ENCODE results near the gene RERE.

Gene RERE

DNA sequence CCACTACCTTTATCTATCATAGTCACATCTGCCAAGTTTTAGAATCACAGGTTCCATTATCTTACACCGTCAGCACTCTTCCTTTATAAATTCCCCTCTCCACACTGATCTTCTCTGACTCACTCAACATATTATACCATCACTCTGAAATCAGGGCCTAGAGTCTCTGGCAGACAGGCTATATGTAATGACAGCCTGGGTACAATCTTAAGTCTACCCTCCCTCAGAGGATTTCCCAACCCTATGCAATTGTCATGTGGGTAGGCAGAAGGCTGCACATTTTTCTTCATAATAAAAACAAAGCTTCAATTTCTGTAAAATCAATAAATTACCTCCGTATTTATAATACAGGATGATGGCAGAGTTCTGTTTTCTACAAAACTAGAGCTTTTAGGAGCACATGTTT, 138.0 kb downstream of the RERE start:
- Histone ChIP-seq H3K4me3 (no peak overlapping the region), H3K9ac (ENCODE audit: insufficient read length) (no peak overlapping the region), H3K27ac (peak overlapping the region; percentile 16; the same call in 1 of the 2 replicates), H3K9me3 (ENCODE audit: low read depth, low read length) (no peaks in the 10 kb centered on the region), H3K36me3 (ENCODE audit: insufficient read depth, low read length) (no peaks in the 10 kb centered on the region)
- DNase-seq (ENCODE audit: low read depth, low spot score) = no peak
- TF ChIP-seq FOXP2 (optimal IDR thresholded peaks at IDR 0.05; ENCODE audit: control extremely low read depth, extremely low read length, insufficient read depth) (no peak), POLR2AphosphoS5 (IDR thresholded peaks at IDR 0.05; ENCODE audit: borderline replicate concordance, low read depth, low read length) (no peak), EZH2 (IDR thresholded peaks at IDR 0.05) (no peak)

- Histone ChIP-seq H3K9me3 (ENCODE audit: low read depth, low read length) (no peaks in the 10 kb centered on the region), H3K27ac (peak overlapping the region; percentile 16; the same call in 1 of the 2 replicates), H3K9ac (ENCODE audit: insufficient read length) (no peak overlapping the region), H3K4me3 (no peak overlapping the region), H3K36me3 (ENCODE audit: insufficient read depth, low read length) (no peaks in the 10 kb centered on the region)
- no peak for DNase-seq (ENCODE audit: low read depth, low spot score)
- TF ChIP-seq EZH2 (IDR thresholded peaks at IDR 0.05) = no peak
- no peak for TF ChIP-seq FOXP2 (optimal IDR thresholded peaks at IDR 0.05; ENCODE audit: control extremely low read depth, extremely low read length, insufficient read depth)
- no peak for TF ChIP-seq POLR2AphosphoS5 (IDR thresholded peaks at IDR 0.05; ENCODE audit: borderline replicate concordance, low read depth, low read length)
Measured at GRCh38 chr1:8678673-8679394, 138.6 kb downstream of the RERE start.

GRCh38 chr1:8677782-8678181, 139.7 kb downstream of the RERE start:
- TF ChIP-seq EZH2 (IDR thresholded peaks at IDR 0.05) = no peak
- no peak for TF ChIP-seq POLR2AphosphoS5 (IDR thresholded peaks at IDR 0.05; ENCODE audit: borderline replicate concordance, low read depth, low read length)
- no peak for TF ChIP-seq FOXP2 (optimal IDR thresholded peaks at IDR 0.05; ENCODE audit: control extremely low read depth, extremely low read length, insufficient read depth)
- Histone ChIP-seq H3K27ac (no peak overlapping the region), H3K9ac (ENCODE audit: insufficient read length) (no peak overlapping the region), H3K9me3 (ENCODE audit: low read depth, low read length) (no peaks in the 10 kb centered on the region), H3K36me3 (ENCODE audit: insufficient read depth, low read length) (no peaks in the 10 kb centered on the region), H3K4me3 (no peak overlapping the region)
- DNase-seq (ENCODE audit: low read depth, low spot score) = no peak

GRCh38 chr1:8676813-8677212, 140.6 kb downstream of the RERE start:
- Histone ChIP-seq H3K27ac (no peak overlapping the region), H3K9ac (ENCODE audit: insufficient read length) (no peak overlapping the region), H3K4me3 (no peak overlapping the region), H3K36me3 (ENCODE audit: insufficient read depth, low read length) (no peaks in the 10 kb centered on the region), H3K9me3 (ENCODE audit: low read depth, low read length) (no peaks in the 10 kb centered on the region)
- no peak for TF ChIP-seq POLR2AphosphoS5 (IDR thresholded peaks at IDR 0.05; ENCODE audit: borderline replicate concordance, low read depth, low read length)
- no peak for DNase-seq (ENCODE audit: low read depth, low spot score)

DNA sequence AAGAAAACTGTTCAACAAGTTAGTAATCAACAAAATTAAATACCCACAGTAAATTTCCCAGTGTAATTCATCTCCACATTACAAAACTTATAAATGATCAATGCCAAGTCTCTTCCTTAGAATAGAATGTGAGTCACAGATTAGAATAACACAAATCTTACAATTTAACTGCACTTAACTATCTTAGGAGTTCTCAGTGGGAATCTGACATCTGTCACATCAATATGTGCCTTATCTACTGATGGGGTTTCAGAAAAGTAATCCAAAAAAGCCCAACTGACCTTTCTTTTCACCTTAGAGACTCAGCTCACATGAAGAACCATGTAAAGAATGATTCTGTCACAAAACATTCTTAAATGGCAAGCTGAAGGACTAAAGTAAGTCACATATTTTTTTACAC, 141.4 kb downstream of the RERE start:
- Histone ChIP-seq H3K9me3 (ENCODE audit: low read depth, low read length) (no peaks in the 10 kb centered on the region), H3K27ac (no peak overlapping the region), H3K9ac (ENCODE audit: insufficient read length) (no peak overlapping the region), H3K4me3 (no peak overlapping the region), H3K36me3 (ENCODE audit: insufficient read depth, low read length) (no peaks in the 10 kb centered on the region)
- no peak for DNase-seq (ENCODE audit: low read depth, low spot score)
- TF ChIP-seq EZH2 (IDR thresholded peaks at IDR 0.05) = no peak
- TF ChIP-seq FOXP2 (optimal IDR thresholded peaks at IDR 0.05; ENCODE audit: control extremely low read depth, extremely low read length, insufficient read depth) = no peak
- no peak for TF ChIP-seq POLR2AphosphoS5 (IDR thresholded peaks at IDR 0.05; ENCODE audit: borderline replicate concordance, low read depth, low read length)

- DNase-seq (ENCODE audit: low read depth, low spot score) = no peak
- TF ChIP-seq POLR2AphosphoS5 (IDR thresholded peaks at IDR 0.05; ENCODE audit: borderline replicate concordance, low read depth, low read length) (no peak), FOXP2 (optimal IDR thresholded peaks at IDR 0.05; ENCODE audit: control extremely low read depth, extremely low read length, insufficient read depth) (no peak), EZH2 (IDR thresholded peaks at IDR 0.05) (no peak)
- Histone ChIP-seq H3K4me3 (no peak overlapping the region), H3K9ac (ENCODE audit: insufficient read length) (no peak overlapping the region), H3K9me3 (ENCODE audit: low read depth, low read length) (no peaks in the 10 kb centered on the region), H3K27ac (no peak overlapping the region), H3K36me3 (ENCODE audit: insufficient read depth, low read length) (no peaks in the 10 kb centered on the region)
Measured at GRCh38 chr1:8674912-8675311, 142.5 kb downstream of the RERE start.

DNA sequence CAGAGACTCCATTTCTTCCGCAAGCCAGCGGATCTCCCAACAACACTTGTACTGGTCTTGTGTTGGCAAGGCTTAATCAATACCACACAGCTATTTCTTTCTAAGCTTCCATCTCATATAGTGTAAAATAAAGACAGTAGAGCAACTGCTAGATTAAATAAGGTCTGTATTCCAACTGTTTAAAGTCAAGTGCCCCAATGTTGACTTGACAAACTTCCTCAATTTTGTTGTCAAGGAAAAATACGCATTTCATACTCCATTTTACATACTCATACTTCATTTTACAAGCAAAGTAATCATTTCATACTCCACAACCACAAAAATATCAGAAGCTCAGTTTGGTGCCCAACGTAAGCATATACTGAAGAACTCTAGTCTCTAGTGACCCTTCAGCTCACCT, 143.0 kb downstream of the RERE start:
- H3K9ac ChIP-seq (ENCODE audit: insufficient read length) = no peak overlapping the region
- no peak for TF ChIP-seq EZH2 (IDR thresholded peaks at IDR 0.05)
- no peak for TF ChIP-seq POLR2AphosphoS5 (IDR thresholded peaks at IDR 0.05; ENCODE audit: borderline replicate concordance, low read depth, low read length)
- no peak for TF ChIP-seq FOXP2 (optimal IDR thresholded peaks at IDR 0.05; ENCODE audit: control extremely low read depth, extremely low read length, insufficient read depth)
- H3K27ac ChIP-seq = peak overlapping the region; percentile 26; the same call in 1 of the 2 replicates
- no peak overlapping the region for H3K4me3 ChIP-seq
- H3K9me3 ChIP-seq (ENCODE audit: low read depth, low read length) = no peaks in the 10 kb centered on the region
- H3K36me3 ChIP-seq (ENCODE audit: insufficient read depth, low read length) = no peaks in the 10 kb centered on the region
- DNase-seq (ENCODE audit: low read depth, low spot score) = no peak

GRCh38 chr1:8671306-8671917, 146.0 kb downstream of the RERE start:
- no peak overlapping the region for H3K9ac ChIP-seq (ENCODE audit: insufficient read length)
- no peaks in the 10 kb centered on the region for H3K36me3 ChIP-seq (ENCODE audit: insufficient read depth, low read length)
- peak overlapping the region; percentile 46; the same call in 1 of the 2 replicates for H3K4me3 ChIP-seq
- no peak for DNase-seq (ENCODE audit: low read depth, low spot score)
- no peaks in the 10 kb centered on the region for H3K9me3 ChIP-seq (ENCODE audit: low read depth, low read length)
- H3K27ac ChIP-seq = peak overlapping the region; percentile 33; the same call in 1 of the 2 replicates
- TF ChIP-seq POLR2AphosphoS5 (IDR thresholded peaks at IDR 0.05; ENCODE audit: borderline replicate concordance, low read depth, low read length) = no peak
- no peak for TF ChIP-seq FOXP2 (optimal IDR thresholded peaks at IDR 0.05; ENCODE audit: control extremely low read depth, extremely low read length, insufficient read depth)
- no peak for TF ChIP-seq EZH2 (IDR thresholded peaks at IDR 0.05)

All from SK-N-MC (cell line).